HFFc6 (cell line): ENCODE data around the gene VDAC2. TPM values are rescaled to one million over a fixed set of nuclear protein-coding genes. Genes with fewer than 3 reads are reported as not detected.

Experiments
- DNase-seq: peaks from one replicate; pipeline ENCODE4 v3.0.0-alpha.2; 2018
- H3K27ac Mint-ChIP-seq: 2 replicates; pipeline ENCODE4 v1.8.0; 2020; ENCODE audit warnings: mild to moderate bottlenecking, mixed read lengths
- H3K27me3 Mint-ChIP-seq: 2 replicates; pipeline ENCODE4 v1.8.0; 2021; ENCODE audit warnings: mild to moderate bottlenecking, moderate library complexity, mixed read lengths; ENCODE audit not compliant: insufficient read depth
- H3K36me3 Mint-ChIP-seq: 2 replicates; pipeline ENCODE4 v1.8.0; 2021; ENCODE audit warnings: low read depth, mixed read lengths
- H3K4me1 Mint-ChIP-seq: 2 replicates; pipeline ENCODE4 v1.8.0; 2020; ENCODE audit warnings: low read depth, mixed read lengths
- H3K4me3 Mint-ChIP-seq: 2 replicates; pipeline ENCODE4 v1.8.0; 2020; ENCODE audit warnings: mild to moderate bottlenecking, moderate library complexity, mixed read lengths
- H3K9me3 Mint-ChIP-seq: 2 replicates; pipeline ENCODE4 v1.8.0; 2020; ENCODE audit warnings: mild to moderate bottlenecking, mixed read lengths
- total RNA-seq, 6 experiments: library from RNA; stranded (reverse); fragmentation: NEBNext Ultra II Directional; extraction: Animal tissue kit (Norgen Biotek cat#: 25700); gene quantifications; 2 replicates in 1 of 6; 3 replicates in 5 of 6; pipeline ENCODE4 v1.2.3, GENCODE V29; 2021
- TF ChIP-seq, protein P1 (sequence below): fragments of 200-600 bp; sonication (generic); IDR thresholded peaks from 2 replicates; pipeline ENCODE4 v1.5.0; 2021; ENCODE audit warnings: antibody characterized with exemption, mild to moderate bottlenecking

Gene VDAC2
- total RNA-seq, 6 experiments from 2014 or later = 213 to 248 (median 223) TPM

DNA sequence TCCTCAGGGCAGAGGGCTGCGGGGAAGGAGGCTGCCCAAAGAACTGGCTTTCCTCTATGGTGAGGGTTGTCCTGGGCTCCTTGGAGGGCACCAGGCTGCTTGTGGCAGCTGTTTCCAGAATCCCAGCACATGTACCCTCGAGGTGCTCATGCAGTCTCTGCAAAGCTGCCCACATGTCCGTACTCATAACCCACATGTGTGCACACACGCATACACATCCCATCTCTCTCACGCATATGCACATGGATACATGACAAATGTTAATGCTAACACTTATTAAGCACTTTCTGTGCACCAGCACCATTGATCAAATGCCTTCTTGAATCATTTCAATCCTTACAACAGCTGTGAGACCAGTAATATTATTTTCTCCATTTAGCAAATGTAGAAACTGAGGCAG lies 61.5 kb downstream of the VDAC2 start:
- Mint-ChIP-seq H3K4me3 (no peak overlapping the region), H3K4me1 (peaks cover 14% of the 10 kb centered on the region; the same call in 1 of the 2 replicates), H3K36me3 (no peaks in the 10 kb centered on the region), H3K27ac (no peak overlapping the region), H3K27me3 (peaks cover 17% of the 10 kb centered on the region), H3K9me3 (no peaks in the 10 kb centered on the region)
- TF ChIP-seq, protein P1, sequence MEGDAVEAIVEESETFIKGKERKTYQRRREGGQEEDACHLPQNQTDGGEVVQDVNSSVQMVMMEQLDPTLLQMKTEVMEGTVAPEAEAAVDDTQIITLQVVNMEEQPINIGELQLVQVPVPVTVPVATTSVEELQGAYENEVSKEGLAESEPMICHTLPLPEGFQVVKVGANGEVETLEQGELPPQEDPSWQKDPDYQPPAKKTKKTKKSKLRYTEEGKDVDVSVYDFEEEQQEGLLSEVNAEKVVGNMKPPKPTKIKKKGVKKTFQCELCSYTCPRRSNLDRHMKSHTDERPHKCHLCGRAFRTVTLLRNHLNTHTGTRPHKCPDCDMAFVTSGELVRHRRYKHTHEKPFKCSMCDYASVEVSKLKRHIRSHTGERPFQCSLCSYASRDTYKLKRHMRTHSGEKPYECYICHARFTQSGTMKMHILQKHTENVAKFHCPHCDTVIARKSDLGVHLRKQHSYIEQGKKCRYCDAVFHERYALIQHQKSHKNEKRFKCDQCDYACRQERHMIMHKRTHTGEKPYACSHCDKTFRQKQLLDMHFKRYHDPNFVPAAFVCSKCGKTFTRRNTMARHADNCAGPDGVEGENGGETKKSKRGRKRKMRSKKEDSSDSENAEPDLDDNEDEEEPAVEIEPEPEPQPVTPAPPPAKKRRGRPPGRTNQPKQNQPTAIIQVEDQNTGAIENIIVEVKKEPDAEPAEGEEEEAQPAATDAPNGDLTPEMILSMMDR = no peak
- DNase-seq = no peak

DNA sequence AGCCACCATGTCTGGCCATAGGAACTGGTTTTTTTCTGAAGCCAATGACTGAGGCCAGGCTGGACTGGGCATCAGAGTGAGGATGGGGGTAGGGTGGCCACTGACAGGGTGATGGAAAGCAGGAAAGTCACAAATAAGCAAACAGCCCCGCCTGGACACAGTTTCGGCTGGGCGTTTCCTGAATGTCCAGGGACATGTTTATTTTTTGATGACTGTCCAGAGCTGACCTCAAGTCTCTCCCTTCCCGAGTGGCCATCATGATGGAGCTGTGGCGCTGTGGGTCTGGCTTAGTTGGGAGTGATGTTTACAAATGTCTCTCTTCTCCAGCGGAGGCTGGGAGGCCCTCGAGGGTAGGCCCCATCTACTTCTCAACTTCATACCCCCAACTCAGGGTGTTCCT lies 62.3 kb downstream of the VDAC2 start:
- H3K4me1 Mint-ChIP-seq = peaks cover 14% of the 10 kb centered on the region; the same call in 1 of the 2 replicates
- no peak for DNase-seq

DNA sequence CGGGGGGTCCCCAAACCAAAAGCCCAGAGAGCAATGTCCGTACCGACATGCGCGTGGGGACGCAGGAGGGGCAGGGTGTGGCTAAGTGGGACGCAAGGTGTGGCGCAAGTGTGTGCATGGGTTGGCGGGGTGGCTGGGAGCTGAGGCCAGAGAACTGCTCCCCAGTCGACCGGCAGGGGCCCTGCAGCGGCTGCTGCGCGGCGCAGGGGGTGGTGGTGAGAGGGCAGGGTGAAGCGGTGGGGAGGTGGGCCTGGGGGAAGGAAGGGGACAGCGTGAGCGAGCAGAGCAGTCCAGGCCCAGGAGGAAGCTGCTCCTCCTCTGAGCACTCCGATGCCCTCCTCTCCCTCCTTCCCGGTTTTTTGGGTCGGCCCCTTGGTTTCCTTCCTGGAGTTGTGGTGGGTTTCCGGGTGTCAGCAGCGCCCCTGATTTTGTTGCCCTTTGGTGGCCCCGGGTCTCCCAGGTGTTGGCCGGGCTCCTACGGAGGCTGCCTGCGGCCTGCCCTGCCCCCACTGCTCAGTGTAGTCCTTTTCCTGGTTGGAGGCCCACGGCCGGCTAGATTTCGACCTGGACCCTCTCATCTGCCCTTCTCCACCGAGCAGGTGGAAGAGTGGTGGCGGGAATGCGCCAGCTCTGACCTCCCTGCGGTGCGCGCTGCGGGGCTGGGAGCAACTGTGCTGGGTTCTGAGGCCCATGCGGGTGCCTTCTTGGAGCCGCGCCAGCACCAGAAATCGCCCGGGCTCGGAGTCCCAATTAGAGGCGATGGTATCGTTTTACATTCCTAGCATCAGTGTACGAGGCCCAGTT lies 65.7 kb downstream of the VDAC2 start:
- H3K27ac Mint-ChIP-seq = no peak overlapping the region
- TF ChIP-seq, protein P1 = no peak
- H3K4me1 Mint-ChIP-seq = peaks cover 5% of the 10 kb centered on the region; the same call in 1 of the 2 replicates
- H3K9me3 Mint-ChIP-seq = no peaks in the 10 kb centered on the region
- no peaks in the 10 kb centered on the region for H3K36me3 Mint-ChIP-seq
- H3K4me3 Mint-ChIP-seq = no peak overlapping the region
- peaks cover 26% of the 10 kb centered on the region for H3K27me3 Mint-ChIP-seq
- no peak for DNase-seq

More for the DNA sequence above, 62.3 kb downstream of the VDAC2 start:
- peaks cover 17% of the 10 kb centered on the region for H3K27me3 Mint-ChIP-seq
- H3K9me3 Mint-ChIP-seq = no peaks in the 10 kb centered on the region
- TF ChIP-seq, protein P1 = no peak
- H3K36me3 Mint-ChIP-seq = no peaks in the 10 kb centered on the region
- no peak overlapping the region for H3K27ac Mint-ChIP-seq
- H3K4me3 Mint-ChIP-seq = no peak overlapping the region

DNA sequence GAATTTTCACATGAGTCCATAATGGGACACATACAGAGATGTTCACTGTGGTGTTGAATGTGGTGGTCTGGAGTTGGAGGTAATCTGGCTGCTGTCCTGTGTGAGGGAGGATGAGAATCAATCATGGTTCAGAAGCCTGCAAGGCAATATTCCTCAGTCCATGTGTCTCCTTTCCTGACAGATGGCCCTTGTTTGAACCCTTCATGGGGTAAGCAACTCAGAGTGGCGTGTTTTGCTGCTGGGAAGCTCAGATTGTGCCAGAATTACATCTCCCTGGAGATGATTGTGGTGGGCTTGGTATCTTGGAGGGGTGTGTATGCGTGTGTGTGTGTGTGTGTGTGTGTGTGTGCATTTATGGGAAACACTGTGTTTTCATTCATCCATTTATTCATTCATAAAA lies 69.6 kb downstream of the VDAC2 start:
- H3K27ac Mint-ChIP-seq = no peak overlapping the region
- peaks cover 45% of the 10 kb centered on the region for H3K27me3 Mint-ChIP-seq
- no peak overlapping the region for H3K4me3 Mint-ChIP-seq

More for the DNA sequence above, 69.6 kb downstream of the VDAC2 start:
- Mint-ChIP-seq H3K4me1 (peaks cover 11% of the 10 kb centered on the region), H3K9me3 (no peaks in the 10 kb centered on the region), H3K36me3 (no peaks in the 10 kb centered on the region)
- DNase-seq = no peak
- TF ChIP-seq, protein P1 = no peak

Other genes with a start within 250 kb of the VDAC2 start
- gene SAMD8, start 99.1 kb upstream of the VDAC2 start, total RNA-seq = 10 to 100 TPM; 26.5 to 31.5 (median 29.9) TPM
- 1 to 10 TPM; 5.6 to 9.5 (median 8.0) TPM for gene COMTD1, start 25.2 kb downstream of the VDAC2 start, total RNA-seq
- gene ZNF503, start 191.0 kb downstream of the VDAC2 start, total RNA-seq = 10 to 100 TPM in 1 of 6 experiments, 1 to 10 TPM in 5; 9.1 to 15.9 (median 9.7) TPM
- gene LRMDA, start 220.8 kb downstream of the VDAC2 start, total RNA-seq = under 1 TPM in 1 of 6 experiments, not detected in 5; 0.32 TPM